GM12875 (cell line): ENCODE data around the gene BRIP1.

Experiments
- H3K4me3 ChIP-seq: one replicate; pipeline ENCODE4 v1.5.1; 2011; ENCODE audit warnings: low read depth, low read length, control low read depth
- TF ChIP-seq, protein P1 (sequence below): IDR thresholded peaks from 2 replicates; pipeline ENCODE4 v1.5.1; 2011; ENCODE audit warnings: low read depth, mild to moderate bottlenecking, control low read depth, inconsistent platforms, low read length, moderate library complexity, borderline replicate concordance; ENCODE audit not compliant: insufficient read depth

Gene BRIP1

DNA sequence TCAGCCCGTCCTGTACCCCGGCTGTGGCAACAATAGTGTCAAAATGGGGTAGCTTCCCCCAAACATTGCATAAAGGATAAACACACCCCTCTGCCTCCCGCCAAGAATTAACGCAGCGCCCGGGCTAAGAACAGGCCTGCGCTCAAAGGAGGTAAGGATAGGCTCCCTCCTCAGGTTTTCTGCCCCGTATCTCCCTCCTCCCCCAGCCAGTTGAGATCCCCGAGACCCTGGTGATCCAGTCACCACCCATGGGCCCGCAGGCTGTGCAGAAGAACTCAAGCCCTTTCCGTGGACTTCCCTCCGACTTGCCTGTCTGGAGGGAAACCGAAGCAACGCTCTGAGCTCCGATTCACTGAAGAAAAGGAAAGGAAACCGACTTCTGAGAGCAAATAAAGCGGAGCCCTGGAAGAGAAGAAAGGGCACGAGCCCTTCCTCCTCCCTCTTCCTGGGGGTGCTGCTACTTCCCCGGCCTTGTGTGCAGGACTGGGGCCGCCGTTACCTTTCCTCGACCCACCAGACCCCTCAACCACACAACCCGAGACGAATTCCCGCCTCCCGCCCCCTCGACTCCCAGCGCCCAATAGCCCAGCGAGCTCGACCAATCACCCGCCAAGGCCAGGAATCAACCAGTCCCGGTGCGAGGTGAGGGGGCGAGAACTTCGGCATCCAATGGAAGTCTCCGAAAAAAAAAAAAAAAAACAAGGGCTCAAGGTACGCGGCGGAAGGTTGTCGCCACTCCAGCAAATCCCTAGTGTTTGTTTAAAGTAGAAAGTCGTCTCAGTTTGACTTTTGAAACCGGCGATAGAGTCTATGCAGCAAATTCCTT, at the start of gene BRIP1:
BRIP1 (minus strand) TSS at position 554 of the 826 bp plus-strand sequence. CDS start 1,989 bp downstream, outside the sequence.
- peak within 1 kb of the TSS; percentile 71 for H3K4me3 ChIP-seq
- TF ChIP-seq, protein P1, sequence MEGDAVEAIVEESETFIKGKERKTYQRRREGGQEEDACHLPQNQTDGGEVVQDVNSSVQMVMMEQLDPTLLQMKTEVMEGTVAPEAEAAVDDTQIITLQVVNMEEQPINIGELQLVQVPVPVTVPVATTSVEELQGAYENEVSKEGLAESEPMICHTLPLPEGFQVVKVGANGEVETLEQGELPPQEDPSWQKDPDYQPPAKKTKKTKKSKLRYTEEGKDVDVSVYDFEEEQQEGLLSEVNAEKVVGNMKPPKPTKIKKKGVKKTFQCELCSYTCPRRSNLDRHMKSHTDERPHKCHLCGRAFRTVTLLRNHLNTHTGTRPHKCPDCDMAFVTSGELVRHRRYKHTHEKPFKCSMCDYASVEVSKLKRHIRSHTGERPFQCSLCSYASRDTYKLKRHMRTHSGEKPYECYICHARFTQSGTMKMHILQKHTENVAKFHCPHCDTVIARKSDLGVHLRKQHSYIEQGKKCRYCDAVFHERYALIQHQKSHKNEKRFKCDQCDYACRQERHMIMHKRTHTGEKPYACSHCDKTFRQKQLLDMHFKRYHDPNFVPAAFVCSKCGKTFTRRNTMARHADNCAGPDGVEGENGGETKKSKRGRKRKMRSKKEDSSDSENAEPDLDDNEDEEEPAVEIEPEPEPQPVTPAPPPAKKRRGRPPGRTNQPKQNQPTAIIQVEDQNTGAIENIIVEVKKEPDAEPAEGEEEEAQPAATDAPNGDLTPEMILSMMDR = no peak

DNA sequence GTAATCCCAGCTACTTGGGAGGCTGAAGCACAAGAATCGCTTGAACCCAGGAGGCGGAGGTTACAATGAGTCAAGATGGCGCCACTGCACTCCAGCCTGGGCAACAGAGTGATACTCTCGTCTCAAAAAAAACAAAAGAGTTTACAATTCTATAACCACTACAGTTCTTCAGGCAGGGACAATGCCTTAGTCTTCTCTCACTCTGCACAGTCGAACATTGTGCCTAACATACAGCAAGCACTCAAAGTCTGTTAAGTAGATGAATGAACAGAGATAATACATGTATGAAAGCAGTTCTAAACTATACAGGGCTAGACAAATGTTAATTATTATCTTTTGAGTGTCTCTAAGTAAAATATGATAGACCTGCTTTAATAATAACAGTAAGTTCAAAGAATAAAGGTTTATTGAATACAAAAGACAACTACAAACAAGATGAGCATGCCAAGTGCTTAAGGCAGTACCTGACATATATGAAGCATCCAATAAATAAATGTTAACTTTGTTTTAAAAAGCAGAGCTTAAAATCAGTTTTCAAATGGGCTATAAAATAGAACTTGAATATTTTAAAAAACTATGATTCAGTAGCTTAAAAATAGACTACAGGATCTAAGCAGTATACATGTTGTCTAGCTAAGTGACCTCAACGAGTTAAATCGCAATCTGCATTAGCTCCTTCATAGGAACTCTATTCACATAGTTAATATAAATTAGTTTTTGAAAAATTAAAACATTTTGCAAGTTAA, 45.1 kb upstream of the BRIP1 start:
- no peak overlapping the region for H3K4me3 ChIP-seq
- TF ChIP-seq, protein P1 = no peak

DNA sequence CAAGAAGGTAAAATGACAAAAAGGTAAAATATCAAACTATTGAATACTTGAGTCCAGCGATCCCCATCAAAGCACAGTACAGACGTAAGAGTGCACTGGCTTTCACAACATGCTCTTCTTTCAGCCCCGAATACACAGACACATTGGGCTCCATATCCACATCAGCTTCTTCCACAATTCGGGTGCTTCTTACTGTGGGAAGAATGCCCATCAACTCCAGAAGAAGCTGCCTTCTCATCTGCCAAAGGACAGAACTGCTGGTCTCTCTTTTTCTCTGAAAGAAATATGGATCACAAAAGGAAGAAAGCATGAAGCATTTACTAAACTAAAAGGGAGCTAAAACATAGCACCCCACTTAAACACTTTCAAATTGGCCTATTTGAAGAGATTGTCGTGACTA, 44.0 kb upstream of the BRIP1 start:
- H3K4me3 ChIP-seq = no peak overlapping the region
- TF ChIP-seq, protein P1 = no peak

DNA sequence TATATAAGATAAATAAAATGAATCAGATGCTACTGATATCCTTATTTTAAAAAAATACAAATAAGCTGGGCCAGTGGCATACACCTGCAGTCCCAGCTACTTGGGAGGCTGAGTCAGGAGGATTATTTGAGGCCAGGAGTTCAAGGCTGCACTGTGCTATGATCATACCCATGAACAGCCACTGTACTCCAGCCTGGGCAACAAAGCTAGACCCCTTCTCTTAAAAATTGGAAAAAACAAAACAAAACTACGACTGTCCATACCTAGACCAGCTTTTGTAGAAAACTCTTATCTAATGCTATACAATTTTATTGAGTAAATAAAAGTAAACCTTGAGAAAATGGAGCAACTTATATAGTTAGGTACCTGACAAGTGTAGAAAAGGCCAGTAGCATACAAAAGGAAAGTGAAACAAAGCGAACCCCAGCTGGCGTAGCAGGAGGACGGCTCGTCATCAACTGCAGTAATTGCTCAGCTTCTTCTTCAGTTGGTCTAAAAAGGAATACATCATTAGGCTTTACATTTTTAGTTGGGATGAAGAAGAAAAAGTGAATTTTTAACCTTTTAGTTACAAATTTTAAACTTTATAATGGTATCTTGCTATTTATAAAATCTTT, 40.9 kb upstream of the BRIP1 start:
- H3K4me3 ChIP-seq = no peak overlapping the region
- TF ChIP-seq, protein P1 = no peak

DNA sequence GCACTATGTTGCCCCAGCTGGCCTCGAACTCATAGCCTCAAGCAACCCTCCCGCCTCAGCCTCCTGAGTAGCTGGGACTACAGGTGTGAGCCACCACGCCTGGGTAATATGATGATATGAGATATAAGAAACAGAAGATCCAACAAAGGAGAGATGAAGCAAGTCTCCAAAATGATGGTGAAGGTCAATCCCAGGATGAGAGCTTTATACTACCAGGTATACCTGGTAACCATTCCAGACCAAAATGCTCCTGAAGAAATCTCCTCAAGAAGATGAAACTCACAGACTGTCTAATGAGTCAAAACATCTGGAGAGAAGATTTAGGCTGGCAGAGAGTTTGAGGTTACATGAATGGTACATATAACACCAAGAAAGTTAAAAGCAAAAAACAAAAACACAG, 39.9 kb upstream of the BRIP1 start:
- no peak overlapping the region for H3K4me3 ChIP-seq
- TF ChIP-seq, protein P1 = no peak

DNA sequence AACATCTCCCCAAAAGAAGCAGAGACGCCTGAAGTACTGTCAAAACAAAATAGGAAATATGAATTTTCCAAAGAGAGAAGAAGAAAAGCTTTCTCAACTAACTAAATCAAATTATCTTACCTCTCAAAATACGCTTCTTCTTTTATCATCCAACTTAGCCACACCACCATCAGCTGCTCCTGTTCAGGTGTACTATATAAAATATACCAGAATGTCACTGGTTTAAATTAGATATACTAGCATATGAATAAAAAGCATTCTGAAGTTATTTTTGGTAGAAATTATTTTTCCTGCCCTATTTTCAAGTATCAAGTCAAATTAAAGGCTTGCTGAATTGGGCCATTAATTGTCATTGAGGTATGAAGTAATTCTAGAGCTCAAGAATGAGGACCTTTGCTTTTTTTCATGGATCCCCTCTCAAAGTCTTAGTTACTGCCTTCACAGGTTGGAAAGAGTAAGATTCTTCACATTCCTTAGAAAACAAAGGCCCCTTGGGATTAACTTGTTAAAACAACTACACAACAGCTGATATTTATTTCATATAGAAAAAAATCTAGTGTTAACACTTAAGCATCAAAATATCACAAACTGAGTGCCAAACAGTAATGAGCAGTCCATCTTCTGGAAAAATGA, 34.3 kb upstream of the BRIP1 start:
- no peak overlapping the region for H3K4me3 ChIP-seq
- TF ChIP-seq, protein P1 = no peak
